ENCODE results near the gene WDR64.
A peak's percentile ranks its signal among the peaks of the same experiment; 100 is the strongest.

WDR64 gene

GRCh38 chr1:241842565-241842964, 190.5 kb downstream of the WDR64 start:
- DNase-seq = no peak

GRCh38 chr1:241844593-241844992, 192.5 kb downstream of the WDR64 start:
- DNase-seq = no peak

- no peak for DNase-seq
Observed at GRCh38 chr1:241846375-241846774, 194.3 kb downstream of the WDR64 start.

- no peak for DNase-seq
Observed at GRCh38 chr1:241846862-241847539, 194.9 kb downstream of the WDR64 start.

GRCh38 chr1:241847540-241847795, 195.4 kb downstream of the WDR64 start:
- DNase-seq = no peak

GRCh38 chr1:241847796-241848685, 196.0 kb downstream of the WDR64 start, which contains the start of gene EXO1:
Gene EXO1 (plus strand): TSS chr1:241848204. CDS start chr1:241850426, 2,222 bp downstream.
- peak; percentile 95 to 97 for DNase-seq

- DNase-seq = no peak
Observed at GRCh38 chr1:241848686-241849344, 196.7 kb downstream of the WDR64 start.

GRCh38 chr1:241849345-241849695, 197.2 kb downstream of the WDR64 start:
- no peak for DNase-seq
